Keratinocyte (primary cell): ENCODE data around the gene PCDHA6. TPM values are rescaled to one million over a fixed set of nuclear protein-coding genes. Genes with fewer than 3 reads are reported as not detected.

ENCODE experiments used
- DNase-seq: peaks from one replicate; pipeline ENCODE4 v3.0.0-alpha.2; 2011; ENCODE audit warnings: low read depth, missing footprints, low spot score
- FAIRE-seq: peaks from 2 replicates; lab custom pipeline; 2011; peaks lifted over from hg19 to GRCh38; lab: Jason Lieb, UNC
- H2AFZ ChIP-seq: 2 replicates; pipeline ENCODE4 v1.6.0; 2012; ENCODE audit warnings: low read length, control low read depth, inconsistent platforms; ENCODE audit not compliant: control insufficient read depth
- H3K27ac ChIP-seq: 2 replicates; pipeline ENCODE4 v1.5.1; 2011; ENCODE audit warnings: low read length; ENCODE audit not compliant: control insufficient read depth, insufficient read depth
- H3K27me3 ChIP-seq: 3 replicates; pipeline ENCODE4 v1.6.0; 2011; ENCODE audit warnings: low read length; ENCODE audit not compliant: control insufficient read depth, insufficient read depth; ENCODE audit errors: extremely low read depth
- H3K36me3 ChIP-seq, 2 experiments: 2 replicates in 1 of 2; 3 replicates in 1 of 2; pipeline ENCODE4 v1.5.1; 2011; ENCODE audit warnings: low read length in 2 of 2, mild to moderate bottlenecking in 1 of 2; ENCODE audit not compliant: control insufficient read depth in 2 of 2, insufficient read depth in 2 of 2; ENCODE audit errors: extremely low read depth in 1 of 2
- H3K4me1 ChIP-seq: 3 replicates; pipeline ENCODE4 v1.5.1; 2011; ENCODE audit warnings: low read length; ENCODE audit not compliant: control insufficient read depth, insufficient read depth; ENCODE audit errors: extremely low read depth
- H3K4me2 ChIP-seq: 3 replicates; pipeline ENCODE4 v1.6.0; 2011; ENCODE audit warnings: low read depth, low read length; ENCODE audit not compliant: control insufficient read depth, insufficient read depth; ENCODE audit errors: extremely low read depth
- H3K4me3 ChIP-seq, 3 experiments: fragments of 200-600 bp in 1 of 3; sonication (generic) in 1 of 3; 2 replicates in 2 of 3; 3 replicates in 1 of 3; pipeline ENCODE4 v1.5.1; 2011 to 2016; ENCODE audit warnings: low read length in 3 of 3, mild to moderate bottlenecking in 3 of 3, control low read depth in 2 of 3, inconsistent platforms in 1 of 3, low read depth in 1 of 3, mixed read lengths in 1 of 3, mixed run types in 1 of 3, moderate library complexity in 1 of 3; ENCODE audit not compliant: control insufficient read depth in 2 of 3, insufficient read depth in 2 of 3; ENCODE audit errors: extremely low read depth in 1 of 3
- H3K79me2 ChIP-seq: 2 replicates; pipeline ENCODE4 v1.6.0; 2012; ENCODE audit warnings: low read length; ENCODE audit not compliant: control insufficient read depth, insufficient read depth
- H3K9ac ChIP-seq: 3 replicates; pipeline ENCODE4 v1.6.0; 2011; ENCODE audit warnings: low read length; ENCODE audit not compliant: control insufficient read depth, insufficient read depth; ENCODE audit errors: extremely low read depth
- H3K9me1 ChIP-seq: 3 replicates; pipeline ENCODE4 v1.6.0; 2011; ENCODE audit warnings: low read length; ENCODE audit not compliant: control insufficient read depth, insufficient read depth; ENCODE audit errors: extremely low read depth
- H3K9me3 ChIP-seq: 2 replicates; pipeline ENCODE4 v1.5.1; 2012; ENCODE audit warnings: low read depth, low read length; ENCODE audit not compliant: control insufficient read depth
- H4K20me1 ChIP-seq: 3 replicates; pipeline ENCODE4 v1.6.0; 2011; ENCODE audit warnings: low read length; ENCODE audit not compliant: control insufficient read depth, insufficient read depth; ENCODE audit errors: extremely low read depth
- CTCF ChIP-seq, 3 experiments: IDR thresholded peaks in 1 of 3; conservative IDR thresholded peaks in 1 of 3; optimal IDR thresholded peaks in 1 of 3; 2 replicates in 2 of 3; 3 replicates in 1 of 3; pipeline versions ENCODE3 to v1.5.1; 2011; ENCODE audit warnings: low read length in 3 of 3, mild to moderate bottlenecking in 3 of 3, moderate library complexity in 2 of 3, control low read depth in 1 of 3, inconsistent platforms in 1 of 3; ENCODE audit not compliant: insufficient read depth in 2 of 3; ENCODE audit errors: extremely low read depth in 1 of 3
- EZH2 ChIP-seq: IDR thresholded peaks from one replicate; pipeline ENCODE4 v1.6.1; 2012; ENCODE audit warnings: inconsistent platforms, mild to moderate bottlenecking, low read length, moderate library complexity
- dilution Hi-C: fragments of 300-500 bp; cut with MboI; formaldehyde crosslinking; loops from one replicate; pipeline ENCODE4 v1.7.0; 2020; ENCODE audit warnings: low sequenced_read_pairs; ENCODE audit not compliant: extremely low pct_ligation_motif_present
- polyA plus RNA-seq, 5 experiments: library from polyadenylated mRNA; depleted of rRNA in 3 of 5; stranded (reverse) in 3 of 5; stranded (forward) in 1 of 5; unstranded in 1 of 5; fragments of >200 nt; gene quantifications; 1 replicate in 1 of 5; 2 replicates in 3 of 5; 3 replicates in 1 of 5; pipeline versions ENCODE4 v1.2.1 to v1.2.3, GENCODE V29; 2011 to 2012; ENCODE audit warnings: missing spikeins in 2 of 5, low read depth in 1 of 5, low replicate concordance in 1 of 5

PCDHA6 gene
- polyA plus RNA-seq, 1 donor (not counting 4 experiments of a cell fraction or from before 2014, with no cell fraction given): 0.04 TPM

GRCh38 chr5:140868721-140869554, 41.2 kb downstream of the PCDHA6 start, which contains the start of gene PCDHA11:
PCDHA11 (plus strand) TSS chr5:140868957; CDS start chr5:140869104, 147 bp downstream.
- no peaks in the 10 kb centered on the region for H3K36me3 ChIP-seq
- no peak within 1 kb of the TSS for H3K4me2 ChIP-seq
- H3K4me1 ChIP-seq: no peaks in the 10 kb centered on the region
- H3K27me3 ChIP-seq: no peaks in the 10 kb centered on the region
- no peaks in the 10 kb centered on the region for H3K9me1 ChIP-seq
- H3K9ac ChIP-seq: no peak within 1 kb of the TSS
- H3K9me3 ChIP-seq: peaks cover 13% of the 10 kb centered on the region
- H2AFZ ChIP-seq: no peak within 1 kb of the TSS
- no peak within 1 kb of the TSS for H3K27ac ChIP-seq
- no peaks in the 10 kb centered on the region for H4K20me1 ChIP-seq
- TF ChIP-seq EZH2: no peak
- peak in 2 of 3 experiments; percentile 5 to 37 for TF ChIP-seq CTCF (optimal IDR thresholded peaks at IDR 0.05 in 1 of 3, IDR thresholded peaks at IDR 0.05 in 1 of 3, conservative IDR thresholded peaks at IDR 0.05 in 1 of 3; ENCODE audit: extremely low read depth in 1 of 3, insufficient read depth in 2 of 3, low read length in 3 of 3)
- H3K79me2 ChIP-seq: no peaks in the 10 kb centered on the region
- no peak within 1 kb of the TSS for H3K4me3 ChIP-seq
- FAIRE-seq (no peak), DNase-seq (no peak)
- dilution Hi-C loops: no loop called here

- TF ChIP-seq CTCF (optimal IDR thresholded peaks at IDR 0.05 in 1 of 3, IDR thresholded peaks at IDR 0.05 in 1 of 3, conservative IDR thresholded peaks at IDR 0.05 in 1 of 3; ENCODE audit: extremely low read depth in 1 of 3, insufficient read depth in 2 of 3, low read length in 3 of 3): no peak
- no peak for TF ChIP-seq EZH2
- H2AFZ ChIP-seq: no peak overlapping the region
- H3K36me3 ChIP-seq: no peaks in the 10 kb centered on the region
- dilution Hi-C loops: no loop called here
- H3K4me3 ChIP-seq: no peak overlapping the region
- no peaks in the 10 kb centered on the region for H4K20me1 ChIP-seq
- H3K27me3 ChIP-seq: no peaks in the 10 kb centered on the region
- no peaks in the 10 kb centered on the region for H3K4me1 ChIP-seq
- peaks cover 13% of the 10 kb centered on the region for H3K9me3 ChIP-seq
- FAIRE-seq: no peak
- no peaks in the 10 kb centered on the region for H3K79me2 ChIP-seq
- no peaks in the 10 kb centered on the region for H3K9me1 ChIP-seq
- H3K4me2 ChIP-seq: no peak overlapping the region
- no peak overlapping the region for H3K27ac ChIP-seq
- no peak overlapping the region for H3K9ac ChIP-seq
- DNase-seq: no peak
Observed at GRCh38 chr5:140869555-140869886, 41.8 kb downstream of the PCDHA6 start.
